NCI-H128 (cell line): Measurements from ENCODE around the gene ADCY1.
"Not testable (repeated sequence)": the region's sequence is repeated elsewhere in the genome, so short reads cannot be mapped to it uniquely, and the experiment has no call there.

Source experiments
- DNase-seq: peaks from one replicate; lab custom pipeline; 2025; ENCODE audit not compliant: unreplicated experiment; lab: John Stamatoyannopoulos, UW

Gene ADCY1

GRCh38 chr7:45708046-45708950 is 134.1 kb downstream of the ADCY1 start:
- no peak for DNase-seq

- no peak for DNase-seq
Observed at GRCh38 chr7:45709168-45710042, 135.2 kb downstream of the ADCY1 start.

GRCh38 chr7:45710271-45711160 is 136.3 kb downstream of the ADCY1 start:
- no peak for DNase-seq

- DNase-seq: no peak
Observed at GRCh38 chr7:45711161-45711490, 137.0 kb downstream of the ADCY1 start.

GRCh38 chr7:45712057-45712689 is 138.0 kb downstream of the ADCY1 start:
- DNase-seq: no peak

GRCh38 chr7:45712872-45713668 is 138.9 kb downstream of the ADCY1 start:
- no peak for DNase-seq

- DNase-seq: no peak
Observed at GRCh38 chr7:45713669-45714520, 139.7 kb downstream of the ADCY1 start.

- DNase-seq: no peak
Observed at GRCh38 chr7:45714521-45714820, 140.3 kb downstream of the ADCY1 start.

- DNase-seq: no peak
Observed at GRCh38 chr7:45715471-45716352, 141.5 kb downstream of the ADCY1 start.

GRCh38 chr7:45716380-45717203 is 142.4 kb downstream of the ADCY1 start:
- no peak for DNase-seq

GRCh38 chr7:45717537-45718235 is 143.5 kb downstream of the ADCY1 start:
- no peak for DNase-seq

- DNase-seq: no peak
Observed at GRCh38 chr7:45718464-45719330, 144.5 kb downstream of the ADCY1 start.

- no peak for DNase-seq
Observed at GRCh38 chr7:45720989-45721388, 146.8 kb downstream of the ADCY1 start.

GRCh38 chr7:45721686-45722598 is 147.8 kb downstream of the ADCY1 start:
- DNase-seq: no peak

- DNase-seq: not testable (repeated sequence)
Observed at GRCh38 chr7:45725231-45725630, 151.1 kb downstream of the ADCY1 start.
